Measurements from ENCODE around the gene SHC4. TPM values are rescaled to one million over a fixed set of nuclear protein-coding genes. Genes with fewer than 3 reads are reported as not detected.

The SHC4 gene
- polyA plus RNA-seq, 3 donors, result 0.09 TPM; not detected in 2

GRCh38 chr15:48936666-48937065, 27.1 kb downstream of the SHC4 start:
- H4K20me1 ChIP-seq (ENCODE audit: insufficient read depth, low read length), result no peaks in the 10 kb centered on the region
- H3K27me3 Mint-ChIP-seq (ENCODE audit: low read depth in 3 of 3), result peaks cover 3% of the 10 kb centered on the region in 3 donors
- intact Hi-C loops (cut with micrococcal nuclease), result no loop called here

GRCh38 chr15:48935236-48935635, 28.5 kb downstream of the SHC4 start:
- DNase-seq, result no peak
- H3K27me3 Mint-ChIP-seq (ENCODE audit: low read depth in 3 of 3), result peaks cover 1 to 3% (median 1%) of the 10 kb centered on the region in 3 donors
- H3K9me3 Mint-ChIP-seq, result peaks cover 0 to 3% (median 0%) of the 10 kb centered on the region in 7 donors
- intact Hi-C loops (cut with micrococcal nuclease), result no loop called here
- no peaks in the 10 kb centered on the region for H3K36me3 Mint-ChIP-seq
- no peak overlapping the region for H3K4me3 Mint-ChIP-seq
- no peaks in the 10 kb centered on the region for H3K27me3 ChIP-seq (ENCODE audit: control insufficient read depth in 2 of 2, insufficient read depth in 2 of 2, low read length in 2 of 2)
- no peak overlapping the region for H3K27ac ChIP-seq (ENCODE audit: low read depth in 1 of 2, low read length in 2 of 2)
- H3K4me1 Mint-ChIP-seq, result no peaks in the 10 kb centered on the region
- no peak for TF ChIP-seq CTCF (IDR thresholded peaks at IDR 0.05)
- H3K9me3 ChIP-seq (replicated peaks in 1 of 2; ENCODE audit: control insufficient read depth in 1 of 2, insufficient read depth in 1 of 2, low read length in 2 of 2), result no peaks in the 10 kb centered on the region
- no peaks in the 10 kb centered on the region for H3K36me3 ChIP-seq (replicated peaks in 1 of 2; ENCODE audit: control insufficient read depth in 1 of 2, insufficient read depth in 2 of 2, low read length in 2 of 2)
- no peaks in the 10 kb centered on the region for H4K20me1 ChIP-seq (ENCODE audit: insufficient read depth, low read length)
- no peak overlapping the region for H3K9ac ChIP-seq (ENCODE audit: insufficient read depth, low read length, poor library complexity, severe bottlenecking)
- no peak overlapping the region for H3K4me3 ChIP-seq (replicated peaks in 1 of 3; ENCODE audit: low read depth in 2 of 3, low read length in 3 of 3)
- H3K4me1 ChIP-seq (ENCODE audit: control insufficient read depth in 1 of 2, insufficient read depth in 2 of 2, low read length in 2 of 2), result no peaks in the 10 kb centered on the region
- no peak overlapping the region for H3K4me2 ChIP-seq (replicated peaks; ENCODE audit: extremely low read depth, low read length, poor library complexity, severe bottlenecking)
- H3K79me2 ChIP-seq (ENCODE audit: insufficient read depth, low read length), result no peaks in the 10 kb centered on the region
- H3K27ac Mint-ChIP-seq, result no peak overlapping the region
- H2AFZ ChIP-seq (ENCODE audit: insufficient read depth, low read depth, low read length, poor library complexity, severe bottlenecking), result no peak overlapping the region

More at GRCh38 chr15:48936666-48937065, 27.1 kb downstream of the SHC4 start:
- Mint-ChIP-seq H3K9me3 (peaks cover 0 to 3% (median 0%) of the 10 kb centered on the region in 7 donors), H3K27ac (no peak overlapping the region), H3K4me1 (no peaks in the 10 kb centered on the region), H3K36me3 (no peaks in the 10 kb centered on the region), H3K4me3 (no peak overlapping the region)
- no peaks in the 10 kb centered on the region for H3K27me3 ChIP-seq (ENCODE audit: control insufficient read depth in 2 of 2, insufficient read depth in 2 of 2, low read length in 2 of 2)
- no peak for DNase-seq
- no peak overlapping the region for H3K4me3 ChIP-seq (replicated peaks in 1 of 3; ENCODE audit: low read depth in 2 of 3, low read length in 3 of 3)
- no peaks in the 10 kb centered on the region for H3K36me3 ChIP-seq (replicated peaks in 1 of 2; ENCODE audit: control insufficient read depth in 1 of 2, insufficient read depth in 2 of 2, low read length in 2 of 2)
- H3K9me3 ChIP-seq (replicated peaks in 1 of 2; ENCODE audit: control insufficient read depth in 1 of 2, insufficient read depth in 1 of 2, low read length in 2 of 2), result no peaks in the 10 kb centered on the region
- no peak for TF ChIP-seq CTCF (IDR thresholded peaks at IDR 0.05)
- H3K9ac ChIP-seq (ENCODE audit: insufficient read depth, low read length, poor library complexity, severe bottlenecking), result no peak overlapping the region
- no peak overlapping the region for H3K4me2 ChIP-seq (replicated peaks; ENCODE audit: extremely low read depth, low read length, poor library complexity, severe bottlenecking)
- H3K27ac ChIP-seq (ENCODE audit: low read depth in 1 of 2, low read length in 2 of 2), result no peak overlapping the region
- no peaks in the 10 kb centered on the region for H3K4me1 ChIP-seq (ENCODE audit: control insufficient read depth in 1 of 2, insufficient read depth in 2 of 2, low read length in 2 of 2)
- WGBS (ENCODE audit: insufficient coverage), result no CpG with 5 or more reads among the region's 1 CpG
- H3K79me2 ChIP-seq (ENCODE audit: insufficient read depth, low read length), result no peaks in the 10 kb centered on the region
- H2AFZ ChIP-seq (ENCODE audit: insufficient read depth, low read depth, low read length, poor library complexity, severe bottlenecking), result no peak overlapping the region

Data from CD14-positive monocyte (primary cell).